SK-N-MC (cell line): Measurements from ENCODE around the gene KIAA0513.

ENCODE experiments used
- EZH2 ChIP-seq: fragments of 200-600 bp; sonication (generic); IDR thresholded peaks from one replicate; pipeline ENCODE4 v1.6.1; 2017; ENCODE audit warnings: antibody characterized with exemption
- FOXP2 ChIP-seq: optimal IDR thresholded peaks from 2 replicates; pipeline ENCODE3; 2011; ENCODE audit warnings: mild to moderate bottlenecking, moderate library complexity; ENCODE audit not compliant: insufficient read depth; ENCODE audit errors: extremely low read length, control extremely low read depth
- POLR2AphosphoS5 ChIP-seq: IDR thresholded peaks from 2 replicates; pipeline ENCODE4 v1.6.1; 2012; ENCODE audit warnings: mild to moderate bottlenecking, low read depth, low read length, borderline replicate concordance

DNA sequence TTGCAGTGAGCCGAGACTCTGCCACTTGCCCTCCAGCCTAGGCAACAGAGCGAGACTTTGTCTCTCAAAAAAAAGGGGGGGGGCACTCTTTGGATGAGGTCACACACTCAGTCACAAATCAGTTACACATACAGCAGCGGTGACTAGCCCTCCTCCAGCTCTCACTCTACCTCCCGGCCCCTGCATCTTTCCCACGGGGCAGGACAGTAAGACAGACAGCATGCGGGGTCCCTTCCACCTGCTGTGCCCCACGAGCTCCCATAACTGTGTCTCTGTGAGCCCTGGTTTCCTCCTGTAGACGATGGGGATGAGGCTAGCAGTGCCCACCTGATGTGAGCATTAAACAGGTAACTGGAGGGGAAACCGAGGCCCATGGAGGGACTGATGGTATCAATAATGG is 79.5 kb downstream of the KIAA0513 start:
- TF ChIP-seq EZH2, result no peak
- TF ChIP-seq POLR2AphosphoS5, result no peak
- no peak for TF ChIP-seq FOXP2
